GM12878 (cell line): ENCODE measurements around the gene CETN3.

Experiments used
- ATF7 ChIP-seq: fragments of 450-650 bp; IDR thresholded peaks from 2 replicates; pipeline ENCODE4 v1.6.1; 2016; ENCODE audit warnings: low read depth, mild to moderate bottlenecking
- HDAC2 ChIP-seq: fragments of 200-600 bp; sonication (generic); IDR thresholded peaks from 2 replicates; pipeline ENCODE4 v1.6.1; 2017
- RFX5 ChIP-seq: IDR thresholded peaks from 2 replicates; pipeline ENCODE4 v1.6.1; 2011; ENCODE audit warnings: low read depth, low read length, improper control_type of control experiment
- TF ChIP-seq, protein P1 (sequence below): IDR thresholded peaks from 2 replicates; pipeline ENCODE4 v1.6.1; 2011; ENCODE audit warnings: low read depth, low read length, improper control_type of control experiment, borderline replicate concordance
- TF ChIP-seq, protein P2 (sequence below): IDR thresholded peaks from 2 replicates; pipeline ENCODE4 v1.6.1; 2012; ENCODE audit warnings: mild to moderate bottlenecking, low read depth, low read length

DNA sequence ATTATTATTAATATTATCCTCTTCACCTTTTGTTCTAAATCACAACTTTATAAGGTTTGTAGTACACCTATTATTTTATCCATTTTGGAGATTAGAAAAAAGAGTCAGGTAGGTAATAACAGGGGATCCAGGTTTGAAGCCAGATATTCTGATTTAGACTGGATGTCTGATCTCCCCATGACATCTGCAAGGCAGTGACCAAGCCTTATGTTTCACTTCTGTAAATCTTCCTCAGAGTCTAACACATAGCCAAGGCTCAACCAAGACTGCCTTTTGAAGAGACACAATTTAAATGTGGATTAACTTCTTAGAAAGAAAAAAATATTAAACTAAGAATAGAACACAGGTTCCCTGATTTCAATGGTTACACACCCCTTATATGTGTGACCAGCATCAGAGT, 44.2 kb downstream of the CETN3 start:
- TF ChIP-seq, protein P1, sequence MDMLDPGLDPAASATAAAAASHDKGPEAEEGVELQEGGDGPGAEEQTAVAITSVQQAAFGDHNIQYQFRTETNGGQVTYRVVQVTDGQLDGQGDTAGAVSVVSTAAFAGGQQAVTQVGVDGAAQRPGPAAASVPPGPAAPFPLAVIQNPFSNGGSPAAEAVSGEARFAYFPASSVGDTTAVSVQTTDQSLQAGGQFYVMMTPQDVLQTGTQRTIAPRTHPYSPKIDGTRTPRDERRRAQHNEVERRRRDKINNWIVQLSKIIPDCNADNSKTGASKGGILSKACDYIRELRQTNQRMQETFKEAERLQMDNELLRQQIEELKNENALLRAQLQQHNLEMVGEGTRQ = no peak
- TF ChIP-seq HDAC2 (no peak), ATF7 (no peak), RFX5 (no peak)
- TF ChIP-seq, protein P2, sequence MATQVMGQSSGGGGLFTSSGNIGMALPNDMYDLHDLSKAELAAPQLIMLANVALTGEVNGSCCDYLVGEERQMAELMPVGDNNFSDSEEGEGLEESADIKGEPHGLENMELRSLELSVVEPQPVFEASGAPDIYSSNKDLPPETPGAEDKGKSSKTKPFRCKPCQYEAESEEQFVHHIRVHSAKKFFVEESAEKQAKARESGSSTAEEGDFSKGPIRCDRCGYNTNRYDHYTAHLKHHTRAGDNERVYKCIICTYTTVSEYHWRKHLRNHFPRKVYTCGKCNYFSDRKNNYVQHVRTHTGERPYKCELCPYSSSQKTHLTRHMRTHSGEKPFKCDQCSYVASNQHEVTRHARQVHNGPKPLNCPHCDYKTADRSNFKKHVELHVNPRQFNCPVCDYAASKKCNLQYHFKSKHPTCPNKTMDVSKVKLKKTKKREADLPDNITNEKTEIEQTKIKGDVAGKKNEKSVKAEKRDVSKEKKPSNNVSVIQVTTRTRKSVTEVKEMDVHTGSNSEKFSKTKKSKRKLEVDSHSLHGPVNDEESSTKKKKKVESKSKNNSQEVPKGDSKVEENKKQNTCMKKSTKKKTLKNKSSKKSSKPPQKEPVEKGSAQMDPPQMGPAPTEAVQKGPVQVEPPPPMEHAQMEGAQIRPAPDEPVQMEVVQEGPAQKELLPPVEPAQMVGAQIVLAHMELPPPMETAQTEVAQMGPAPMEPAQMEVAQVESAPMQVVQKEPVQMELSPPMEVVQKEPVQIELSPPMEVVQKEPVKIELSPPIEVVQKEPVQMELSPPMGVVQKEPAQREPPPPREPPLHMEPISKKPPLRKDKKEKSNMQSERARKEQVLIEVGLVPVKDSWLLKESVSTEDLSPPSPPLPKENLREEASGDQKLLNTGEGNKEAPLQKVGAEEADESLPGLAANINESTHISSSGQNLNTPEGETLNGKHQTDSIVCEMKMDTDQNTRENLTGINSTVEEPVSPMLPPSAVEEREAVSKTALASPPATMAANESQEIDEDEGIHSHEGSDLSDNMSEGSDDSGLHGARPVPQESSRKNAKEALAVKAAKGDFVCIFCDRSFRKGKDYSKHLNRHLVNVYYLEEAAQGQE = no peak
